K562 (cell line): Measurements from ENCODE around the gene SUN5. TPM values are rescaled to one million over a fixed set of nuclear protein-coding genes. Genes with fewer than 3 reads are reported as not detected.

Source experiments
- ATAC-seq: fragments of 200-7000 bp; cut with Tn5 transposase; 3 replicates; pipeline ENCODE4 v1.9.1; 2020; ENCODE audit warnings: moderate library complexity
- BruUV-seq: library from RNA; stranded (reverse); fragments of 400-500 nt; replicated peaks from 2 replicates; lab custom pipeline; 2021; lab: Mats Ljungman, UMichigan
- CTCF ChIA-PET: fragments of 300-600 bp; formaldehyde crosslinking; extraction: SDS; loops from one replicate; lab custom pipeline; 2021; ENCODE audit warnings: low intra/inter-chr PET ratio; lab: Yijun Ruan, JAX
- POLR2A ChIA-PET: fragments of 300-600, 350-650 bp; sonication (Branson Sonifier 250); formaldehyde crosslinking; extraction: SDS; loops from one replicate; lab custom pipeline; 2021; ENCODE audit warnings: antibody characterized with exemption, inconsistent platforms; lab: Yijun Ruan, JAX
- DNase-seq, 4 experiments: peaks; one replicate each; pipeline versions ENCODE4 v3.0.0 to v3.0.0-alpha.2; 2011 to 2018; ENCODE audit warnings: low spot score in 3 of 4, mixed read lengths in 3 of 4; ENCODE audit errors: extremely low read depth in 1 of 4
- FAIRE-seq: peaks from 2 replicates; lab custom pipeline; 2011; peaks lifted over from hg19 to GRCh38; lab: Jason Lieb, UNC
- H2AFZ ChIP-seq: 2 replicates; pipeline ENCODE4 v1.6.0; 2011; ENCODE audit warnings: low read depth, low read length, control low read depth, inconsistent platforms
- H3K27ac ChIP-seq: fragments of 200-600 bp; 3 replicates; pipeline ENCODE4 v1.8.0; 2011; ENCODE audit warnings: low read depth, mild to moderate bottlenecking, control low read depth, inconsistent platforms, low read length, moderate library complexity, mixed read lengths; ENCODE audit errors: extremely low read depth
- H3K27me3 ChIP-seq, 2 experiments: fragments of 300-600 bp in 1 of 2; 2 replicates in 1 of 2; 3 replicates in 1 of 2; pipeline versions ENCODE4 v1.6.0 to v1.8.0; 2011; ENCODE audit warnings: inconsistent platforms in 2 of 2, low read length in 2 of 2, mild to moderate bottlenecking in 1 of 2, mixed read lengths in 1 of 2, moderate library complexity in 1 of 2; ENCODE audit not compliant: control insufficient read depth in 2 of 2, insufficient read depth in 2 of 2
- H3K36me3 ChIP-seq: fragments of 300-600 bp; 3 replicates; pipeline ENCODE4 v1.8.0; 2011; ENCODE audit warnings: mild to moderate bottlenecking, low read length, inconsistent platforms; ENCODE audit not compliant: control insufficient read depth, insufficient read depth
- H3K4me1 ChIP-seq, 2 experiments: fragments of 200-600 bp in 1 of 2; replicated peaks in 1 of 2; 2 replicates in 1 of 2; 3 replicates in 1 of 2; pipeline versions ENCODE4 v1.5.1 to v1.8.0; 2011; ENCODE audit warnings: inconsistent platforms in 2 of 2, low read length in 2 of 2, mild to moderate bottlenecking in 1 of 2, mixed read lengths in 1 of 2, moderate library complexity in 1 of 2; ENCODE audit not compliant: control insufficient read depth in 2 of 2, insufficient read depth in 2 of 2
- H3K4me2 ChIP-seq: 2 replicates; pipeline ENCODE4 v1.6.1; 2011; ENCODE audit warnings: low read length, control low read depth, inconsistent platforms, mixed read lengths; ENCODE audit not compliant: insufficient read depth
- H3K4me3 ChIP-seq: fragments of 200-600 bp; sonication (generic), shearing (Covaris generic); 2 replicates; pipeline ENCODE4 v1.5.1; 2016; ENCODE audit warnings: control low read depth, inconsistent platforms
- H3K79me2 ChIP-seq: fragments of 200-600 bp; 3 replicates; pipeline ENCODE4 v1.8.0; 2011; ENCODE audit warnings: low read length, inconsistent platforms; ENCODE audit not compliant: control insufficient read depth, insufficient read depth
- H3K9ac ChIP-seq, 2 experiments: 2 replicates each; pipeline versions ENCODE4 v1.6.0 to v1.6.1; 2011; ENCODE audit warnings: low read depth in 2 of 2, low read length in 2 of 2, control low read depth in 1 of 2, inconsistent platforms in 1 of 2, mild to moderate bottlenecking in 1 of 2, mixed read lengths in 1 of 2; ENCODE audit not compliant: insufficient read depth in 1 of 2
- H3K9me1 ChIP-seq: one replicate; pipeline ENCODE4 v1.6.0; 2011; ENCODE audit warnings: inconsistent platforms, mild to moderate bottlenecking, low read length, moderate library complexity; ENCODE audit not compliant: control insufficient read depth, insufficient read depth
- H3K9me3 ChIP-seq: replicated peaks from 2 replicates; pipeline ENCODE4 v1.5.1; 2011; ENCODE audit warnings: low read depth, low read length, inconsistent platforms; ENCODE audit not compliant: control insufficient read depth, insufficient read depth
- H4K20me1 ChIP-seq: replicated peaks from 2 replicates; pipeline ENCODE4 v1.6.1; 2011; ENCODE audit warnings: low read length, inconsistent platforms, mixed read lengths; ENCODE audit not compliant: control insufficient read depth, insufficient read depth
- ASH1L ChIP-seq: fragments of 450-650 bp; IDR thresholded peaks from 2 replicates; pipeline ENCODE4 v1.6.1; 2018; ENCODE audit warnings: borderline replicate concordance, mild to moderate bottlenecking, low read depth; ENCODE audit not compliant: partially characterized antibody
- CEBPG ChIP-seq, 3 experiments: fragments of 200-800 bp in 1 of 3; sonication (Bioruptor generic) in 1 of 3; sonication (generic) in 1 of 3; formaldehyde crosslinking in 1 of 3; IDR thresholded peaks in 2 of 3; conservative IDR thresholded peaks in 1 of 3; 2 replicates each; pipeline versions ENCODE4 v1.6.1 to v1.8.0; 2016 to 2022; ENCODE audit warnings: missing compliant biosample characterization in 2 of 3, missing genetic modification characterization in 2 of 3, mild to moderate bottlenecking in 1 of 3, missing genetic modification reagents in 1 of 3
- DEAF1 ChIP-seq: fragments of 450-650 bp; formaldehyde crosslinking; IDR thresholded peaks from 2 replicates; pipeline ENCODE4 v1.4.0; 2020; ENCODE audit warnings: mild to moderate bottlenecking, moderate library complexity
- GABPB1 ChIP-seq: sonication (generic); formaldehyde crosslinking; IDR thresholded peaks from 2 replicates; pipeline ENCODE4 v1.8.0; 2022; ENCODE audit warnings: mild to moderate bottlenecking, missing genetic modification reagents
- GATAD2A ChIP-seq: fragments of 450-650 bp; IDR thresholded peaks from 2 replicates; pipeline ENCODE4 v1.6.1; 2017
- HNRNPUL1 ChIP-seq: fragments of 200-400 bp; formaldehyde crosslinking; IDR thresholded peaks from 2 replicates; pipeline ENCODE4 v1.6.1; 2017; ENCODE audit warnings: low read length
- KAT8 ChIP-seq: fragments of 450-650 bp; IDR thresholded peaks from 2 replicates; pipeline ENCODE4 v1.6.1; 2016; ENCODE audit warnings: low read depth, mild to moderate bottlenecking
- MEF2D ChIP-seq: conservative IDR thresholded peaks from 2 replicates; pipeline ENCODE4 v1.6.1; 2016; ENCODE audit warnings: low read depth, missing genetic modification characterization, missing compliant biosample characterization
- OTX1 ChIP-seq: fragments of 450-650 bp; formaldehyde crosslinking; IDR thresholded peaks from 2 replicates; pipeline ENCODE4 v1.4.0; 2022; ENCODE audit warnings: mild to moderate bottlenecking
- RBM14 ChIP-seq: fragments of 200-400 bp; formaldehyde crosslinking; IDR thresholded peaks from 2 replicates; pipeline ENCODE4 v1.6.1; 2018; ENCODE audit warnings: low read depth, mild to moderate bottlenecking, low read length, moderate library complexity, borderline replicate concordance; ENCODE audit not compliant: insufficient read depth
- RNF219 ChIP-seq: fragments of 250-450 bp; sonication (Bioruptor Pico); IDR thresholded peaks from 2 replicates; pipeline ENCODE4 v1.5.0; 2022; ENCODE audit warnings: mild to moderate bottlenecking
- TCF15 ChIP-seq: fragments of 250-450 bp; sonication (Bioruptor Pico); IDR thresholded peaks from 2 replicates; pipeline ENCODE4 v1.8.0; 2022; ENCODE audit warnings: moderate library complexity, mild to moderate bottlenecking, inconsistent platforms
- ZBTB43 ChIP-seq: sonication (generic); formaldehyde crosslinking; IDR thresholded peaks from 2 replicates; pipeline ENCODE4 v1.8.0; 2023; ENCODE audit warnings: mild to moderate bottlenecking, missing genetic modification reagents
- ZKSCAN3 ChIP-seq: fragments of 250-450 bp; sonication (Bioruptor Pico); IDR thresholded peaks from 2 replicates; pipeline ENCODE4 v1.4.0; 2020
- ZNF311 ChIP-seq: fragments of 250-450 bp; sonication (Bioruptor Pico); IDR thresholded peaks from 2 replicates; pipeline ENCODE4 v1.4.0; 2020; ENCODE audit warnings: mild to moderate bottlenecking, moderate library complexity
- WGBS: fragments of 100-300 bp; shearing (Covaris generic); methylation state at CpG from one replicate; pipeline ENCODE4 v1.1.6; 2016; ENCODE audit warnings: low coverage, mixed read lengths; ENCODE audit not compliant: insufficient coverage; ENCODE audit errors: missing lambda C conversion rate; 5-methylcytosine and 5-hydroxymethylcytosine counted together
- in situ Hi-C: fragments of 300-500 bp; cut with MboI; formaldehyde crosslinking; loops from 4 replicates; pipeline ENCODE4 v1.15.0; 2018; ENCODE audit warnings: inconsistent platforms, mixed read lengths
- intact Hi-C: fragments of 100-400 bp; cut with micrococcal nuclease; formaldehyde crosslinking; loops from 2 replicates; pipeline ENCODE4 v1.14.2; 2022
- polyA plus RNA-seq, 8 experiments: library from polyadenylated mRNA; depleted of rRNA in 4 of 8; stranded (reverse) in 5 of 8; unstranded in 3 of 8; fragments of >200 nt; fragmentation: Nextera tagmentation in 2 of 8; fragmentation: Illumina TruSeq in 1 of 8; extraction: Ambion mirVana in 2 of 8; extraction: Trizol in 1 of 8; gene quantifications; 2 replicates each; pipeline versions ENCODE4 v1.2.1 to v1.2.3, GENCODE V29; 2011 to 2014; ENCODE audit warnings: inconsistent platforms in 1 of 8, missing spikeins in 1 of 8
- total RNA-seq, 7 experiments: library from RNA; depleted of rRNA in 6 of 7; stranded (reverse); fragments of >200 nt in 6 of 7; fragmentation: Illumina TruSeq in 2 of 7; extraction: Trizol in 2 of 7; gene quantifications; 2 replicates each; pipeline versions ENCODE4 v1.2.1 to v1.2.3, GENCODE V29; 2011 to 2021; ENCODE audit warnings: low replicate concordance in 1 of 7

SUN5 gene
- total and polyA plus RNA-seq, 9 of the 15 experiments (the other 6 are each of a cell fraction or from before 2014, with no cell fraction given) = not detected

GRCh38 chr20:33024243-33024560 lies 20.0 kb upstream of the SUN5 start (continued):
- TF ChIP-seq ZBTB43 (CRISPR knock-in tag) (no peak), ASH1L (no peak), CEBPG (CRISPR knock-in tag; IDR thresholded peaks at IDR 0.05) (no peak), CEBPG (tag; conservative IDR thresholded peaks at IDR 0.05 in 1 of 2, IDR thresholded peaks at IDR 0.05 in 1 of 2) (no peak), TCF15 (CRISPR knock-in tag) (no peak), MEF2D (tag) (no peak)

GRCh38 chr20:33023439-33024242 lies 19.4 kb upstream of the SUN5 start:
- ATAC-seq (no peak), DNase-seq (no peak), FAIRE-seq (no peak)
- no peaks in the 10 kb centered on the region; the same call in 1 of the 2 replicates for H4K20me1 ChIP-seq
- no peaks in the 10 kb centered on the region for H3K79me2 ChIP-seq
- H3K27me3 ChIP-seq = peaks cover 2 to 23% of the 10 kb centered on the region in 2 experiments; a peak in 3 of 5 replicates
- ChIA-PET CTCF (no interaction called here), POLR2A (interaction anchor here (0.5 kb wide), 1 partner anchor 205 kb away, joined by 3 read pairs; no protein-coding TSS in a partner anchor)
- BruUV-seq = no TSS peak
- intact Hi-C loops (no loop called here), in situ Hi-C loops (no loop called here)
- H3K4me1 ChIP-seq = 0 out of 5 replicates have a peak, but pooled peaks cover 0 to 3% of the 10 kb centered on the region in 2 experiments
- WGBS = 0% methylated on average over 5 of the region's 6 CpGs
- no peak overlapping the region for H3K4me2 ChIP-seq
- H3K4me3 ChIP-seq = no peak overlapping the region
- no peaks in the 10 kb centered on the region for H3K9me3 ChIP-seq
- no peaks in the 10 kb centered on the region for H3K36me3 ChIP-seq
- H2AFZ ChIP-seq = no peak overlapping the region
- no peak overlapping the region for H3K27ac ChIP-seq
- H3K9me1 ChIP-seq = peaks cover 2% of the 10 kb centered on the region
- H3K9ac ChIP-seq = no peak overlapping the region
- TF ChIP-seq ZKSCAN3 (CRISPR knock-in tag) = no peak
- no peak for TF ChIP-seq KAT8
- TF ChIP-seq RBM14 = no peak
- TF ChIP-seq GATAD2A = no peak
- TF ChIP-seq OTX1 = no peak
- TF ChIP-seq GABPB1 (CRISPR knock-in tag) = no peak
- no peak for TF ChIP-seq RNF219 (CRISPR knock-in tag)
- TF ChIP-seq HNRNPUL1 = no peak
- TF ChIP-seq DEAF1 (CRISPR knock-in tag) = no peak
- TF ChIP-seq ZNF311 = no peak
